HG02588 (cell line): ENCODE results near the gene BDH2.

Source experiments
- ATAC-seq: cut with Tn5 transposase; IDR thresholded peaks from one replicate; pipeline ENCODE4 v1.9.1; 2021; ENCODE audit warnings: mild to moderate bottlenecking, moderate library complexity; ENCODE audit not compliant: unreplicated experiment

The BDH2 gene

DNA sequence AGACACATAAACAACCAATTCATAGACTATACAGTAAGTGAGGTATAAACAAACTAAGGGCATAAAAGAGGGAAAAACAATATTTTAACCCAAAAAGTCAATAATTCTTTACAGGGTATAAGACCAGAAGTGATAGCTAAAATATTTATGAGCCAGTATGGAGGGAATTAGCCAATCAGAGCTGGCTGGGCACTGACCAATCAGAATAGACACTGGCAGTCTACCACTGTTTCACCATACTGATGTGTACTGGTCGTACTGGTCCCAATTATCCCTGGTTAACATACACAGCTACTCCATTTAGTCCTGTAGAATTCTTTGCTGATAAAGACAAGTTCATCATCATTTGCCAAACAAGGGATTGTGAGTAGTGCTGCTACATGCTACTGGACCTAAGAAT, 70.3 kb downstream of the BDH2 start:
- no peak for ATAC-seq
